K562 (cell line): ENCODE data around the gene IL12A. TPM values are rescaled to one million over a fixed set of nuclear protein-coding genes. Genes with fewer than 3 reads are reported as not detected.

Experiments used
- ATAC-seq: fragments of 200-7000 bp; cut with Tn5 transposase; 3 replicates; pipeline ENCODE4 v1.9.1; 2020; ENCODE audit warnings: moderate library complexity
- BruUV-seq: library from RNA; stranded (reverse); fragments of 400-500 nt; replicated peaks from 2 replicates; lab custom pipeline; 2021; lab: Mats Ljungman, UMichigan
- CTCF ChIA-PET: fragments of 300-600 bp; formaldehyde crosslinking; extraction: SDS; loops from one replicate; lab custom pipeline; 2021; ENCODE audit warnings: low intra/inter-chr PET ratio; lab: Yijun Ruan, JAX
- POLR2A ChIA-PET: fragments of 300-600, 350-650 bp; sonication (Branson Sonifier 250); formaldehyde crosslinking; extraction: SDS; loops from one replicate; lab custom pipeline; 2021; ENCODE audit warnings: antibody characterized with exemption, inconsistent platforms; lab: Yijun Ruan, JAX
- DNase-seq, 4 experiments: peaks; one replicate each; pipeline versions ENCODE4 v3.0.0 to v3.0.0-alpha.2; 2011 to 2018; ENCODE audit warnings: low spot score in 3 of 4, mixed read lengths in 3 of 4; ENCODE audit errors: extremely low read depth in 1 of 4
- FAIRE-seq: peaks from 2 replicates; lab custom pipeline; 2011; peaks lifted over from hg19 to GRCh38; lab: Jason Lieb, UNC
- H2AFZ ChIP-seq: 2 replicates; pipeline ENCODE4 v1.6.0; 2011; ENCODE audit warnings: low read depth, low read length, control low read depth, inconsistent platforms
- H3K27ac ChIP-seq: fragments of 200-600 bp; 3 replicates; pipeline ENCODE4 v1.8.0; 2011; ENCODE audit warnings: low read depth, mild to moderate bottlenecking, control low read depth, inconsistent platforms, low read length, moderate library complexity, mixed read lengths; ENCODE audit errors: extremely low read depth
- H3K27me3 ChIP-seq, 2 experiments: fragments of 300-600 bp in 1 of 2; 2 replicates in 1 of 2; 3 replicates in 1 of 2; pipeline versions ENCODE4 v1.6.0 to v1.8.0; 2011; ENCODE audit warnings: inconsistent platforms in 2 of 2, low read length in 2 of 2, mild to moderate bottlenecking in 1 of 2, mixed read lengths in 1 of 2, moderate library complexity in 1 of 2; ENCODE audit not compliant: control insufficient read depth in 2 of 2, insufficient read depth in 2 of 2
- H3K36me3 ChIP-seq: fragments of 300-600 bp; 3 replicates; pipeline ENCODE4 v1.8.0; 2011; ENCODE audit warnings: mild to moderate bottlenecking, low read length, inconsistent platforms; ENCODE audit not compliant: control insufficient read depth, insufficient read depth
- H3K4me1 ChIP-seq, 2 experiments: fragments of 200-600 bp in 1 of 2; replicated peaks in 1 of 2; 2 replicates in 1 of 2; 3 replicates in 1 of 2; pipeline versions ENCODE4 v1.5.1 to v1.8.0; 2011; ENCODE audit warnings: inconsistent platforms in 2 of 2, low read length in 2 of 2, mild to moderate bottlenecking in 1 of 2, mixed read lengths in 1 of 2, moderate library complexity in 1 of 2; ENCODE audit not compliant: control insufficient read depth in 2 of 2, insufficient read depth in 2 of 2
- H3K4me2 ChIP-seq: 2 replicates; pipeline ENCODE4 v1.6.1; 2011; ENCODE audit warnings: low read length, control low read depth, inconsistent platforms, mixed read lengths; ENCODE audit not compliant: insufficient read depth
- H3K4me3 ChIP-seq: fragments of 200-600 bp; sonication (generic), shearing (Covaris generic); 2 replicates; pipeline ENCODE4 v1.5.1; 2016; ENCODE audit warnings: control low read depth, inconsistent platforms
- H3K79me2 ChIP-seq: fragments of 200-600 bp; 3 replicates; pipeline ENCODE4 v1.8.0; 2011; ENCODE audit warnings: low read length, inconsistent platforms; ENCODE audit not compliant: control insufficient read depth, insufficient read depth
- H3K9ac ChIP-seq, 2 experiments: 2 replicates each; pipeline versions ENCODE4 v1.6.0 to v1.6.1; 2011; ENCODE audit warnings: low read depth in 2 of 2, low read length in 2 of 2, control low read depth in 1 of 2, inconsistent platforms in 1 of 2, mild to moderate bottlenecking in 1 of 2, mixed read lengths in 1 of 2; ENCODE audit not compliant: insufficient read depth in 1 of 2
- H3K9me1 ChIP-seq: one replicate; pipeline ENCODE4 v1.6.0; 2011; ENCODE audit warnings: inconsistent platforms, mild to moderate bottlenecking, low read length, moderate library complexity; ENCODE audit not compliant: control insufficient read depth, insufficient read depth
- H3K9me3 ChIP-seq: replicated peaks from 2 replicates; pipeline ENCODE4 v1.5.1; 2011; ENCODE audit warnings: low read depth, low read length, inconsistent platforms; ENCODE audit not compliant: control insufficient read depth, insufficient read depth
- H4K20me1 ChIP-seq: replicated peaks from 2 replicates; pipeline ENCODE4 v1.6.1; 2011; ENCODE audit warnings: low read length, inconsistent platforms, mixed read lengths; ENCODE audit not compliant: control insufficient read depth, insufficient read depth
- BMI1 ChIP-seq: fragments of 150-350 bp; IDR thresholded peaks from 2 replicates; pipeline ENCODE4 v1.6.1; 2014; ENCODE audit warnings: low read length
- FOXA1 ChIP-seq: fragments of 450-650 bp; IDR thresholded peaks from 2 replicates; pipeline ENCODE4 v1.6.1; 2016; ENCODE audit warnings: mild to moderate bottlenecking, borderline replicate concordance
- SMAD3 ChIP-seq: fragments of 450-650 bp; formaldehyde crosslinking; conservative IDR thresholded peaks from 2 replicates; pipeline ENCODE4 v1.4.0; 2020; ENCODE audit warnings: mild to moderate bottlenecking
- ZNF174 ChIP-seq: fragments of 250-450 bp; sonication (Bioruptor Pico); IDR thresholded peaks from 2 replicates; pipeline ENCODE4 v1.4.0; 2020; ENCODE audit warnings: mild to moderate bottlenecking
- ZNF318 ChIP-seq, 2 experiments: fragments of 450-650 bp; IDR thresholded peaks; 2 replicates each; pipeline ENCODE4 v1.6.1; 2016; ENCODE audit warnings: mild to moderate bottlenecking in 2 of 2, borderline replicate concordance in 1 of 2, low read depth in 1 of 2, moderate library complexity in 1 of 2
- WGBS: fragments of 100-300 bp; shearing (Covaris generic); methylation state at CpG from one replicate; pipeline ENCODE4 v1.1.6; 2016; ENCODE audit warnings: low coverage, mixed read lengths; ENCODE audit not compliant: insufficient coverage; ENCODE audit errors: missing lambda C conversion rate; 5-methylcytosine and 5-hydroxymethylcytosine counted together
- in situ Hi-C: fragments of 300-500 bp; cut with MboI; formaldehyde crosslinking; loops from 4 replicates; pipeline ENCODE4 v1.15.0; 2018; ENCODE audit warnings: inconsistent platforms, mixed read lengths
- intact Hi-C: fragments of 100-400 bp; cut with micrococcal nuclease; formaldehyde crosslinking; loops from 2 replicates; pipeline ENCODE4 v1.14.2; 2022
- polyA plus RNA-seq, 8 experiments: library from polyadenylated mRNA; depleted of rRNA in 4 of 8; stranded (reverse) in 5 of 8; unstranded in 3 of 8; fragments of >200 nt; fragmentation: Nextera tagmentation in 2 of 8; fragmentation: Illumina TruSeq in 1 of 8; extraction: Ambion mirVana in 2 of 8; extraction: Trizol in 1 of 8; gene quantifications; 2 replicates each; pipeline versions ENCODE4 v1.2.1 to v1.2.3, GENCODE V29; 2011 to 2014; ENCODE audit warnings: inconsistent platforms in 1 of 8, missing spikeins in 1 of 8
- total RNA-seq, 7 experiments: library from RNA; depleted of rRNA in 6 of 7; stranded (reverse); fragments of >200 nt in 6 of 7; fragmentation: Illumina TruSeq in 2 of 7; extraction: Trizol in 2 of 7; gene quantifications; 2 replicates each; pipeline versions ENCODE4 v1.2.1 to v1.2.3, GENCODE V29; 2011 to 2021; ENCODE audit warnings: low replicate concordance in 1 of 7

The IL12A gene
- total and polyA plus RNA-seq, 9 of the 15 experiments (the other 6 are each of a cell fraction or from before 2014, with no cell fraction given), result not detected

DNA sequence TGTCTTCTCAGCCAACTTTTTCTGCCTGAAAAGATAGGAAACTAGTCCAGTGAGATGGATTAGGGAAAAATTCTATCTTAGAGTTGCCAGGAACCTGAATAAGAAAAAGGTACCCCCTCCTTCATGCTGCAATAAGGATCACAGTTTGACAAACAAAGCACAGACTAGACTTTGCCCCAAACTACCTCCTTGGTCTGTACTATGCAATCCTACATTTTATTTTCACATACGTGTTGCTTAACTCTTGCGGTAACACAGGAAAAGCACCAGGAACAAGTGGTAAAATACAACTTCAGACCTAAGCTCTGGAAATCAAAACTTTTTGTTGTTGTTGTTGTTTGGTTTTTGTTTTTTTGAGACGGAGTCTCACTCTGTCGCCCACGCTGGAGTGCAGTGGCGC, 11.3 kb upstream of the IL12A start (continued):
- no peak for TF ChIP-seq FOXA1

DNA sequence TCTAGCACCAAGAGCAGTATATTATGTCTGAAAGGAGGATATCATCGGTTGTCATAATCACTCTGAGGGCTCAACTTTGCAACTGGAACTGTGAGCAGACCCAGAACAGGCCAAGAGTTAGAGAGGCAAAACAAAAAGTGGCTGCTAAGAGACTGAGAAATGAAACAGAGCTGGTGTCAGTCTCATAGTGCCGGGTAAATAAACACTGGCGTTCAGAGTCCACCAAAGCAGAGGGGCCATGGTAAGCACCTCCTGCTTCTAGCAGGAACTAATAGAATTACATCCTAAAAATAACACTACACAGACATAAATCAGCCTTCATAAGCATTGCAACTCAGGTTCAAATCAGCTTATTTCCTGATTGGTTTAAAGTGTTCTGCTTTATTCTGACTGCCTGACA, 10.3 kb upstream of the IL12A start:
- BruUV-seq, result no TSS peak
- FAIRE-seq (no peak), ATAC-seq (no peak), DNase-seq (no peak)
- Histone ChIP-seq H3K9ac (no peak overlapping the region), H3K27ac (no peak overlapping the region), H4K20me1 (no peaks in the 10 kb centered on the region), H2AFZ (no peak overlapping the region), H3K79me2 (no peaks in the 10 kb centered on the region), H3K4me1 (no peaks in the 10 kb centered on the region), H3K9me1 (no peaks in the 10 kb centered on the region), H3K9me3 (no peaks in the 10 kb centered on the region), H3K4me3 (no peak overlapping the region), H3K27me3 (no peaks in the 10 kb centered on the region), H3K36me3 (no peaks in the 10 kb centered on the region), H3K4me2 (no peak overlapping the region)
- WGBS, result 0% methylated on average over 3 of the region's 3 CpGs
- in situ Hi-C loops, result no loop called here
- CTCF ChIA-PET, result no interaction called here
- intact Hi-C loops, result no loop called here
- TF ChIP-seq ZNF318 (IDR thresholded peaks at IDR 0.05; ENCODE audit: borderline replicate concordance in 1 of 2, low read depth in 1 of 2) (no peak), SMAD3 (no peak), ZNF174 (CRISPR knock-in tag) (no peak), BMI1 (no peak)
- POLR2A ChIA-PET, result no interaction called here
